Epidermal melanocyte (primary cell): ENCODE measurements around the gene R3HDM2.
A peak's percentile ranks its signal among the peaks of the same experiment; 100 is the strongest.

Experiments
- DNase-seq: peaks from one replicate; pipeline ENCODE4 v3.0.0; 2011; ENCODE audit warnings: low spot score; ENCODE audit not compliant: insufficient read length

R3HDM2 gene

DNA sequence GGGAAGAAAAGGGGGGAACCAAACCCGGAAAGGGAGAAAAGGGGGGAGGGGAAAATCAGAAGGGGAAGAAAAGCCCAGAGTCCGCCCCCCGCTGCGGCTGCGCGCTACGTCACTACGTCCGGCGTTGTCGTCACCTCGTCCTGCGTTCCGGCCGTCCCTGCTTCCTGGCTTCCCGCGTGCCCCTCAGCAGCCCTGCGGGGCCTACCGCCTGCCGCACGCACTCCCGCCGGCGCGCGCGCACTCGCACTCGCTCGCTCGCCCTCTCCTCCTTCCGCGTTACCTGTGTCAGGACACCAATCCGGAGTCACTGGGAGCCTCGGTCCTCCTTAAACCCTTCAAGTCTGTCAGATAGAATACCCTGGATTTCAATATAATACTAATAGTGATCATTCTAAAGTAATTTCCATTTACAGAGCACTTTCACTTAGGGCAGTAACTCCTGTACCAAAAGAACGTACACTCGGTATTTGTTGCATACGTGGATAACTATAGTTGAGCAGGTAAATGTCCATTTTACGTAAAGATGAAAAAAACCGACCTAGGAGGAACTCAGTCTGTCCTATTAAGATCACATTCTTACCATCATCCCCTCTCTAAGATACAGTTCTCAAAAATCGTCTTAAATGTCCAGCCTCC is at the start of gene R3HDM2:
R3HDM2 (minus strand) TSS at position 113 of the 636 bp plus-strand sequence. CDS start 120,615 bp downstream, outside the sequence.
- DNase-seq = peak; percentile 95

DNA sequence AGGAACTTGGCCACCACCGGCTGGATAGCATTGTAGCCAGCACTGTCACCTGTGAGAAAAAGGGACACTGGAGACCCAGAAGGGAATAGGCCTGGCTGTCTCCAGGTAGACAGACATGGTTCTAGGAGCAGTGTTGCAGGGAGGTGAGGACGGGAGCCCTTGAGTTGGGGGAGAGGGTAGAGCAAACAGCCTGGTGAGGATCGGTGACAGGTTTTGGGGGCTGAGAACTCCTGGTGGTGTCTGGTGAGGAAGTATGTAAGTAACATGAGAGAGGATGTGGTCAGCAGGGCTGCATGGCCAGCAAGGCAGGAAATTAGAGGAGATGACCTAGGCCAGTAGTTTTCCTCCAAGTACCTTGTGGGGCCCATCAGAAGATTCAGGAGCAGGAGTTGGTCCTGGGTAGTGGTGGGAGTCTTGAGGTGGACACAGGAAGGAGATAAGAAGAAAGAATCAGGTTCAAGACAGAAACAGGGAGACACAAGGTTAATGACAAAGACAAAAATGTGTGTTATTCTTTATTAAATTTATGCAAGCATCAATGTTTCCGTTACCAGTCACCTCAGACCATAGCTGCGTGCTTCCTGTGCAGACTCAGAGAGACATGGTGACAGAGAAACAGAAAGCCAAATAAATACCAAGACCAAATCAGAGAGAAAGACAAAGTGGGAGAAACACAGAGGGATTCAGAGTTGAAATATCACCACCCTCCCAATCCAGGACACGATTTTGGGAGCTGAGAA is 48.7 kb upstream of the R3HDM2 start, which contains the start of gene ARHGAP9:
ARHGAP9 (minus strand) TSS at position 491 of the 740 bp plus-strand sequence; CDS start at position 31, 460 bp downstream.
- DNase-seq = peak; percentile 13

DNA sequence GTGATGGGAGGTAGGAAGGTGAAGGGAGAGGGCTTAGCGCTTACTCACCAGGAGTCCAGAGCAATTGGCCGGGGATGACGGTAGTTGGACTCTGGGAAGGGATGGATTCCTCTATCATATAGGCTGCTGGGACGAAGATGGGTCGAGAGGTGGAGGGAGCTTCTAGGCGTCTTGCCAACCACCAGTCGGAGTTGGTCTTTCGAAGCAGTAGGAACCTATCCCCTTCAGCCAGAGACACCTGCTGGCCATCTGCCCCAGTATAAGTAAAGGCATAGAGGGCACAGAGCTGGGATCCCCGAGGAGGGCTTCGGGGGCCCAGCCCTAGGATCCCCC is 48.2 kb upstream of the R3HDM2 start:
- DNase-seq = no peak

DNA sequence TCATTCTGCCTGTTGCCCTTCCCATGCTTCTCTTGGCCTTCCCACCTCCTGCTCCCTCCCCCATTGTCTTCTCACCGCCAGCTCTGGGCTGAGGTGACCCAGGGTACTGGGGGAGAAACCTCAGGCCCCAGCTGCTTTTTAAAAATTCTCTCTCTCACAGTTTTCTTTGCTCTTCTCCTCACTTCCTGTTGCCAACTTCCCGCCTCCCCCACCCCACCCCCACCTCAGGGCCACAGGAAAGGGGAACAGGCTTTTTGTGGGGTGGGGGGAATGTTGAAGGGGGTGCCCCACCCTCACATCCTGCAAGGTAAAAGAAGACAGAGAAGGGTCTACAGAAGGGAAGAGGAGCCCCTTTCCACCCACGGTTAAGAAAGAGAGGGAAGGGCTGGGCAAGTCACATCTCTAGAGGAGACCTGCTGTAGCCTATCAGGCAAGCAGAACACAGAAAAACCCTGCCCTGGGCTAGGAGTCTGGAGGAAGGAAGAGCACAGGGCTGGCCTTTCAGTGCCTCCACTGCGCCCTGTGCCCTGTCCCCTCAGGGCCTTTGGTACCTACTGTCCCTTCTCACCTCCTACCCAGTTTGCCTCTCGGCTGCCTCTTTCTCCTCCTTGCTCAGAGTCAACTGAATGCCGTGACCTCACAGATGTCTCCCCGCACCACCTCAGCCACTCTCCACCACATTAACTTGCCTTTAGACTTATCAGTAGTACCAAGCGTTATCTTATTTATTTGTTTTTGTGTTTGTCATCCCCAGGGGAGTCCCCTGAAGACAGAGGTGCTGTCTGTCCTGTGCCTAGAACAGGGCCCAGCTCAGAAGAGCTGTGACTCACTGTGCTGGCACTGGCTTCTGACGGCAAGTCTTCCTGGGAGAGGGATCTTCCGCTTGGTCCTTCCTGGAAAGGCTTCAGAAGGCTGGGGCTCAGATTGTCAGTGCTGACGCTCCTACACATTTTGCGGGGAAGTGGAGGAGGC is 47.2 kb upstream of the R3HDM2 start:
- peak; percentile 14 for DNase-seq

DNA sequence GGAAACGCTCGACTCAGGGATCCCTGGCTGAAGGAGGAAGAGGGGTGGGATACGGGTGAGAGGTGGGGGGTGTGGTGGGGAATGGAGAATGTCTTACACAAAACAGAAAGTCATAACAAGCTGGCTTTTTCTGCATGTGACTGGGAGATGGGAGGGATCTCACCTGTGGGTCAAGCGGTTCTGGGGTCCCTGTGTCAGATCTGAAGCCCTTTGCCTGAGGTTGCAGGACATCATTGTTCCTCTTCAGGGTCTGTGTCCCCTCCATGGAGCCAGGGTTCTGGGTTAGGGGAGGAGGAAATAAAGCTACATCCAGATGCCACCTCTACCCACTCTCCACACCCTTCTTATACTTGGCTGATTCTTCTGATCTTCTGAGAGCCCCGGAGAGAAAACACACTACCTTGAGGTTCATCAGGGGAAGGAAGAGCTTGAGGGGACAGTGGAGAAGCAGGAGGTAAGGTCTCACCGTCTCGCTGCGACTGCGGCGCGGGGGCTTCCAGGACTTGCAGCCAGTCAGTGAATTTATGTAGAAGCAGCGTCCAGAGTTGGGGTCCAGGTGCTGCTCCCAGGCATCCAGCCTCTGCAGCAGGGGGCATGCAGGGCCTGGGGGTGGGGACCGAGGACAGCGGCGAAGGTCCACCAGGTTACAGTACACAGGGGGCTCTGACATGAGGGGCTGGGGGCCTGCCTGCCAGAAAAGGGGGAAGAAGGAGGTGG is 46.3 kb upstream of the R3HDM2 start:
- peak; percentile 4 for DNase-seq

DNA sequence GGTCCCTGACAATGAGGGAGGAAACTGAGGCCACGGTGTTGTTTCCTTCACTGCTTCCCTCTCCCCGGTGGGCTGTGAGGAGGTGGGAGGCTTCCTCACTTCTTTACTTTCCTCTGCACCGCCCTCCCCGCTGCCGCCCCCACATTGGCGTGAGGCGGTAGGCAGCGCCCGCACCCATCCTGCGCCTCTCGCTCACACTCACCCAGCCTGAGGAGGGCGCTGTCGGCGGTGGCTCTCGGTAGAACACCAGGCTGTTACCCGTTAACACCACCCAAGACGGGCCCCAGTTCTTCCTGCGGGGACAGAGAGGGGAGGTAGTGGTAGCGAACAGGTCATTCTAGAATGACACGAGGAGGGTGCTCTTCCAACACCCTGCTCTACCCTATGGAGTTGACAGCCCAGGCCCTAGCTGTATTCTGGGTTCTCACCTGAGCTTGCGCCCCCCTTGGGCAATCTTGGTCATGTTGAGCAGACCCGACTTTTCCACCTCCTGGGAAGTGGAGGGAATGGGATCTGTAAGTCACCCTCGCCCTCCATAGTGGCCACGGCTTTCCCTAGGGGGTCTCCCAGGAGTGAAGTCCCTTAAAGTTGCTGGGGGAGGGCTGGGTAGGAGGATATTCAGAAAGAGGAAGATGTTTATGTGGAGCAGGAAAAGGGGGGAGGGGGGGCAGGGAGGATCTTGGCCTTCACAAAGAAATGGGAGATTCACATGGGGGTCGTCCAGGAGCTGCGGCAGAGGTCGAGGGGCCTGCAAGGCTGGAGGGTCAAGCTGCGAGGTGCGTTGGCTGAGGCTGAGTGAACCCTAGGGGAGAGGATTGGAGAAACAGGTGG is 45.5 kb upstream of the R3HDM2 start:
- DNase-seq = no peak

DNA sequence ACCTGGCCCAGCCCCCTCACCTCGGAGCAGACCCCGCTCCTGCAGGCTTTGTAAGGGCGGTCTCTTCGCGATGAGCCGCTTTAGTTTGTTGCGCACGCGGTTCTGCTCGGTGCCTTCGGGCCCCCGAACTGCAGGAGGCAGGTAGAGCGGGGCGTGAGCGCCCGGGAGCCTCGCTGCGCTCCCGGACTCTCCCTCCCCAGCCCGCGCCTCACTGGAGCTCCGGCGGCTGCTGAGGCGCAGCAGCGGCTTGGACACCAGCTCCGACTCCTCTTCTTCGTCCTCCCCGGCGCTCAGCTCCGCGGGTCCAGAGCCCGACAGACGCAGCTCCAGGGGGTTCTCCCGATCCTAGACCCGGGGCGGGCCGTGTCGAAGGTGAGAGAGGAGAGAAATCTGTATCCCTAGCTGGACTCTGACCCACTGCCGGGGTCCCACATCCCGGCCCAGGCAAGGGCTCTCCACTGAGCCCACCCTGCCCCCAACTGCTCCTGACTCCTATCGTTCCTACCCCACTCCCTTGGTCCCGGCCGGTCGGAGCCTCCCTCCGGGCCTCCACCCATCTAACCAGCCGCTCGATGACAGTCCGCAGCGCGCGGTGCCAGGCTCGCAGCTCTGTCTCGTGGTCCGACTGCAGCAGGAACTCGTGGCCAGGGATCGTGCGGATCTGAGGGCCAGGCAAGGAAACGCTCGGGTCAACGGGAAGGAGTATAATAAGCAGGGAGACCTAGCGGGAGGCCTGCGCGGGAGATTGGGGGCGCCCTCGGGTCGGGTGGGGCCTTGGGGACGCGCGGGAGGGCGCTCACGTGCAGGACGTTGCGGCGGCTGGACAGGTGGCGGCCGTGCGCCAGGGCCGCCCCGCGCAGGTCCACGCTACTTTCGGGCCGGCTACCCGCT is 44.7 kb upstream of the R3HDM2 start:
- DNase-seq = peak; percentile 67

DNA sequence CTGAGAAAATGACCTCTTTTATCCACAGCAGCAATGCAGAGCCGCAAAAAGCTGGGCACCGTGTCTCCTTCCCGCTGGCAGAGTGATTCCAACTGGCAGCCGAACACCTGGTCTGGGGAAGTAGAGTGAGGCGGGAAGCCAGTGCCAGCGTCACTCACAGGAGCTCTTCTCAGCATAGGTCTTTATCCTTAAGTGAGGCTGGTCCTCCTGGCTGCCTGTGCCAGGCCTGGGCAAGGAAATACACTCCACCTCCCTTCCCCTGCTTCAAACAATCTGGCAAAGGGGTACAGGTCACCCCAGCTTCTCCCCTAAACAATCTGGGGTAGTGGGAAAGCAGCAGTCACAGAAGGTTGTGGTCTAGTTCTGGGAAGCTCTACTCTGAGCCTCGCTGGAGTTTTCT is 44.0 kb upstream of the R3HDM2 start:
- no peak for DNase-seq

DNA sequence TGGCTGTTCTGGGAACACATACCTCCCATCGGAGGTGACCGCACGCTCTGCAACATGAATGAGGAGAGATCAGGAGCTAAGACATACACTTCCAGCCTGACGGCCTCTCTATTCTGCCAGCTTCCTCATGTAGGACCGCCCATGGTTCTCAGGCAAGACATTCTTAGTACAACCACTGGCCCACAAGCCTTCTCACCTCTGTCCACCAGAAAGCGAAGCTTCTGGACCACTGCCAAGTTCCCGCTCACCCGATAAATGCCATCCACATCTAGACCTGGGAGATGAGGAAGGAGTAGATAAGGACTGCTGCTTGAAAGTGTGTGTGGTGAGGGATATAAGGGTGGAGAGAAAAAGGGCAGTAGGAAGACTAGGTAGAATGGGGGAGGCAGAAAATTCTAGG is 43.6 kb upstream of the R3HDM2 start:
- no peak for DNase-seq

DNA sequence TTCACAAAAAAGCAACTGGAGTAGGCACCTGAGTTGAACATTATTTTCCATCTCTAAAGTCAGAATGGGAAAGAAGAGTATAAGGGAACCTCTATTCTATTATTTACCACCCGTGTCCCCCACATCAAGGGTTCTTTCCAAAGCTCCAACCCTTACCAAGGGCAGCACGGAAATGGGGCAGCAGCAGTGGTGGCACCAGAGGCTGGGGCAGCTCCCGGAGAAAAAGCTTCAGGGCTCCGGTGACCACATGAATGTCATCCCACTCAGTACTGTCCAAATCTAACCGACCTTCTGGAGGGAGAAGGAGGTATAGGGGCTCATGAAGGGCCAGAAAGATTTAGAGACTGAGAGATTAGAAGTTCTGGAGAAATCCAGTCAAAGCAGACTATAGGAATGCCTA is 43.0 kb upstream of the R3HDM2 start:
- no peak for DNase-seq

DNA sequence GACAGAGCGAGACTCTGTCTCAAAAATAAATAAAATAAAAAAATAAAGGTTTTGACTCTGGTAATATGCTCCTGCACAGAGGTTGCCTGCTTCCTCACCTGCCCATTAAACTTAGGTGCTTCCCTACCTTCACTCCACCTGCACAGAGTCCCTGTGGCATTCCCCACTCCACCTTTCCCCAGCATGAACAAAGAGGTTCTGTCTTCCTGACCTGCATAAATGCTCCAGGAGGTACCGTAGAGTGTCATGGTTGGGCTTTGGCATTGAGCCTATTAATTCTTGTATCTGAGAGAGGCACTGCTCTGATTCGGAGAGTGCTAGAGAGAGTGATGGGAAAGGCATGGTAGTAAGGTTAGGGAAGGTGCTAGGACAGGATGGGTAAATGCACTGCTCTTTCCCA is 42.5 kb upstream of the R3HDM2 start:
- no peak for DNase-seq

DNA sequence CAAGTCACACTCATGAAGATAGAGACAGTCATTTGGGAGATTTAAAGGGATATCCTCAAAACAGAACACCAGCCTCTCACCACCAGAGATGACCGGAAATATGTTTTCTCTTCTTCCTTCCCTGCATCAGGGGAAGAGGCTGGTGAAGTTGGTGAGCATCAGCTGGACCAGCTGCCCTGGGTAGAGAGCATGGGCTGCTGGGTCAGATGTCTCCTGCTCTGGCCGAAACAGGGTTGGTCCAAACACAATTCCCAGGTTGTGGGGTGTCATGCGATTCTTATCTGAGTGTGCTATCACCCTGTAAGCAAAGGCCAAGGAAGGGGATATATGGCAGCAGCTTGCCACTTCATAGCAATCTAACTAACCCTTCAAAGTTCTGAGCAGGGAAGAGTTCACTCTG is 41.5 kb upstream of the R3HDM2 start:
- DNase-seq = no peak

DNA sequence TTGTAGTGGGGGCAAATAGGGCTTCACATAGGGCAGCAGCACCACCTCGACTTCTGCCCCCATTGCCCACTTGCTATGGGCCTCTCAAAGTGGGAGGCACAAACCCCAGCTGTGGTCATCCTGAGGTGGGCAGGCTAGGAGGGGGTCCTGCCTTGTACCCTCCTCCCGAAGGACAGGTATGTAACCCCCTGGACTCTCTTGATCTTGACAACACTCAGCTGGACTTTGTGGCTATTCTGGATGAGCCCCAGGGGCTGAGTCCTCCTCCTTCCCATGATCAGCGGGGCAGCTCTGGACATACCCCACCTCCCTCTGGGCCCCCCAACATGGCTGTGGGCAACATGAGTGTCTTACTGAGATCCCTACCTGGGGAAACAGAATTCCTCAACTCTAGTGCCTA is 40.8 kb upstream of the R3HDM2 start:
- no peak for DNase-seq

DNA sequence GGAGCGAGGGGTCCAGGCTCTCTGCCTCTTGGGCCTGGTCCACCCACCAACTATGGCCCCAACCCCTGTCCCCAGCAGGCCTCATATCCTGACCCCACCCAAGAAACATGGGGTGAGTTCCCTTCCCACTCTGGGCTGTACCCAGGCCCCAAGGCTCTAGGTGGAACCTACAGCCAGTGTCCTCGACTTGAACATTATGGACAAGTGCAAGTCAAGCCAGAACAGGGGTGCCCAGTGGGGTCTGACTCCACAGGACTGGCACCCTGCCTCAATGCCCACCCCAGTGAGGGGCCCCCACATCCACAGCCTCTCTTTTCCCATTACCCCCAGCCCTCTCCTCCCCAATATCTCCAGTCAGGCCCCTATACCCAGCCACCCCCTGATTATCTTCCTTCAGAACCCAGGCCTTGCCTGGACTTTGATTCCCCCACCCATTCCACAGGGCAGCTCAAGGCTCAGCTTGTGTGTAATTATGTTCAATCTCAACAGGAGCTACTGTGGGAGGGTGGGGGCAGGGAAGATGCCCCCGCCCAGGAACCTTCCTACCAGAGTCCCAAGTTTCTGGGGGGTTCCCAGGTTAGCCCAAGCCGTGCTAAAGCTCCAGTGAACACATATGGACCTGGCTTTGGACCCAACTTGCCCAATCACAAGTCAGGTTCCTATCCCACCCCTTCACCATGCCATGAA is 40.3 kb upstream of the R3HDM2 start:
- DNase-seq = no peak

DNA sequence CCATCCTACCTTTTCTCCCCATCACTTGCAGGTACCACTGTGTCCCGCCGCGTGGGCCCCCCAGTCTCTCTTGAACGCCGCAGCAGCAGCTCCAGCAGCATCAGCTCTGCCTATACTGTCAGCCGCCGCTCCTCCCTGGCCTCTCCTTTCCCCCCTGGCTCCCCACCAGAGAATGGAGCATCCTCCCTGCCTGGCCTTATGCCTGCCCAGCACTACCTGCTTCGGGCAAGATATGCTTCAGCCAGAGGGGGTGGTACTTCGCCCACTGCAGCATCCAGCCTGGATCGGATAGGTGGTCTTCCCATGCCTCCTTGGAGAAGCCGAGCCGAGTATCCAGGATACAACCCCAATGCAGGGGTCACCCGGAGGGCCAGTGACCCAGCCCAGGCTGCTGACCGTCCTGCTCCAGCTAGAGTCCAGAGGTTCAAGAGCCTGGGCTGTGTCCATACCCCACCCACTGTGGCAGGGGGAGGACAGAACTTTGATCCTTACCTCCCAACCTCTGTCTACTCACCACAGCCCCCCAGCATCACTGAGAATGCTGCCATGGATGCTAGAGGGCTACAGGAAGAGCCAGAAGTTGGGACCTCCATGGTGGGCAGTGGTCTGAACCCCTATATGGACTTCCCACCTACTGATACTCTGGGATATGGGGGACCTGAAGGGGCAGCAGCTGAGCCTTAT is 39.6 kb upstream of the R3HDM2 start:
- DNase-seq = no peak

DNA sequence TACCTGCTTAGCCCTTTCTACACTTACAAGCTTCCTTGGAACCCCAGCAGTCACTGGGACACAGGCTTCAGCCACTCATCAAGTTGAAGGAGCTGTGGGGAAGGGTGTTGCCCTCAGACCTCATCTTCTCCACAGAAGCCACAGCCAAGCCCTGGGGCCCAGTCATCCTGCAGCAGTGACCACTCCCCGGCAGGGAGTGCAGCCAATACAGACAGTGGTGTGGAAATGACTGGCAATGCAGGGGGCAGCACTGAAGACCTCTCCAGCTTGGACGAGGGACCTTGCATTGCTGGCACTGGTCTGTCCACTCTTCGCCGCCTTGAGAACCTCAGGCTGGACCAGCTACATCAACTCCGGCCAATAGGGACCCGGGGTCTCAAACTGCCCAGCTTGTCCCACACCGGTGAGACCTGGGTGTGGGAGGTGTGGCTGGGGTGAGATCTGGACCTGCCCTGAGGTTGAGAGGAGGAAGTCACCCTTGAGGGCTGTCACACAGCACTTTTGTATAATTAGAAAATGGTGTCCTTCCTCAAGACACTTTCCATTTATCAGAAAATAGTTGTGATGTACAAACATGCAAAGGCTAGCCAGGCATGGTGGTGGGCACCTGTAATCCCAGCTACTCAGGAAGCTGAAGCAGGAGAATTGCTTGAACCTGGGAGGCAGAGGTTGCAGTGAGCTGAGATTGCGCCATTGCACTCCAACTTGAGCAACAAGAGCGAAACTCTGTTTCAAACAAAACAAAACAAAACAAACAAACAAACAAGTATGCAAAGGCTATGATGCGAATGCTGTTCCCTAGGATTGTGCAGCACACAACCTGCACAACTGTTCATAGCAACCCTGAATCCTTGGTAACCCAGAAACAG is 38.7 kb upstream of the R3HDM2 start:
- no peak for DNase-seq

DNA sequence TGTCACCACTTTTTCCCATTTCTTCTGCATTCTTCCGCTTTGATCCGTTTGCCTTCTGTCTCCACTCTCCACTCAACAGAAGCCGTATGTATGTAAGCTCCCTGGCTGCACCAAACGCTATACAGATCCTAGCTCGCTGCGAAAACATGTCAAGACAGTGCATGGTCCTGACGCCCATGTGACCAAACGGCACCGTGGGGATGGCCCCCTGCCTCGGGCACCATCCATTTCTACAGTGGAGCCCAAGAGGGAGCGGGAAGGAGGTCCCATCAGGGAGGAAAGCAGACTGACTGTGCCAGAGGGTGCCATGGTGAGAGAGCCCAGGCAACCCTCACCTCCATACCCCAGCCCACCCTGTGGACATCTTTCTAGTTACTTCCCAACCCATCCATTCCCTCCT is 37.1 kb upstream of the R3HDM2 start:
- no peak for DNase-seq
